HG03097 (cell line): Measurements from ENCODE around the gene ZNF232.
"Not testable (repeated sequence)": the region's sequence is repeated elsewhere in the genome, so short reads cannot be mapped to it uniquely, and the experiment has no call there.

Experiments used
- ATAC-seq: cut with Tn5 transposase; IDR thresholded peaks from one replicate; pipeline ENCODE4 v1.9.1; 2021; ENCODE audit not compliant: unreplicated experiment, low FRiP score

The ZNF232 gene

GRCh38 chr17:5130261-5130660 lies 18.6 kb upstream of the ZNF232 start:
- ATAC-seq = not testable (repeated sequence)

- not testable (repeated sequence) for ATAC-seq
Observed at GRCh38 chr17:5129770-5130169, 18.1 kb upstream of the ZNF232 start.

GRCh38 chr17:5128905-5129535 lies 17.3 kb upstream of the ZNF232 start:
- ATAC-seq = no peak

GRCh38 chr17:5128387-5128786 lies 16.7 kb upstream of the ZNF232 start:
- not testable (repeated sequence) for ATAC-seq

- ATAC-seq = no peak
Observed at GRCh38 chr17:5127910-5128309, 16.2 kb upstream of the ZNF232 start.

- ATAC-seq = no peak
Observed at GRCh38 chr17:5126719-5127488, 15.2 kb upstream of the ZNF232 start.

- not testable (repeated sequence) for ATAC-seq
Observed at GRCh38 chr17:5124896-5125295, 13.2 kb upstream of the ZNF232 start.

GRCh38 chr17:5124125-5124760 lies 12.6 kb upstream of the ZNF232 start:
- not testable (repeated sequence) for ATAC-seq

- no peak for ATAC-seq
Observed at GRCh38 chr17:5123343-5124124, 11.9 kb upstream of the ZNF232 start.

GRCh38 chr17:5122586-5123342 lies 11.1 kb upstream of the ZNF232 start:
- ATAC-seq = no peak

- ATAC-seq = not testable (repeated sequence)
Observed at GRCh38 chr17:5122056-5122455, 10.4 kb upstream of the ZNF232 start.

- ATAC-seq = no peak
Observed at GRCh38 chr17:5121186-5121841, 9.6 kb upstream of the ZNF232 start.

- ATAC-seq = not testable (repeated sequence)
Observed at GRCh38 chr17:5120436-5121185, 8.9 kb upstream of the ZNF232 start.

- no peak for ATAC-seq
Observed at GRCh38 chr17:5120036-5120435, 8.4 kb upstream of the ZNF232 start.

GRCh38 chr17:5118219-5118618 lies 6.5 kb upstream of the ZNF232 start:
- no peak for ATAC-seq

GRCh38 chr17:5115673-5116651 lies 4.3 kb upstream of the ZNF232 start, which contains the start of gene USP6:
TSS of gene USP6 (plus strand) at chr17:5116032. CDS start at chr17:5130368, 14,336 bp downstream.
- no peak for ATAC-seq

- ATAC-seq = no peak
Observed at GRCh38 chr17:5110816-5111215, 862 bp downstream of the ZNF232 start.

GRCh38 chr17:5100832-5101231 lies 10.8 kb downstream of the ZNF232 start:
- no peak for ATAC-seq
